ENCODE measurements around the gene TP53.

The TP53 gene

GRCh38 chr17:7687072-7687907, at the start of gene TP53:
TP53 (minus strand) TSS chr17:7687490; CDS start chr17:7676594, 10,896 bp downstream.
- peak; percentile 49 for DNase-seq

DNA sequence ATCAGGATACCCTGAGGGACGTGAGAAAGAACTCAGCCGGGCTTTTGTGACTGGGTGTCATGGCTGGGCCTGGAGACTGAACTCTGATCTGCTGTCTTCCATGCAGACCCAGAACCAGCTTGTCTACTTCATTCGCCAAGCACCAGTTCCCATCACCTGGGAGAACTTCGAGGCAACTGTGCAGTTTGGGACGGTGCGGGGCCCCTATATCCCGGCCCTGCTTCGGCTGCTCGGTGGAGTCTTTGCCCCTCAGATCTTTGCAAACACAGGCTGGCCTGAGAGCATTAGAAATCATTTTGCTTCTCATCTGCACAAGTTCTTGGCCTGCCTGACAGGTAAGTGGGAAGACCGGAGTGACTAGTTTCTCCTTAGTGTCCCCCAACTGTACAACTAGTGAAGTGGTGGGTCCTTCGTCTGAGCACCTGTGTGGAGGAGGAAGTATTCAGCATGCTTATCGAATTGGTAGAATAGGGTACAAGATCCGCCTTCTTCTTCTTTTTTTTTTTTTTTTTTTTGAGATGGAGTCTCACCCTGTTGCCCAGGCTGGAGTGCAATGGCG, 45.8 kb upstream of the TP53 start:
- DNase-seq, result no peak

GRCh38 chr17:7729816-7730215, 42.5 kb upstream of the TP53 start:
- DNase-seq, result no peak

DNA sequence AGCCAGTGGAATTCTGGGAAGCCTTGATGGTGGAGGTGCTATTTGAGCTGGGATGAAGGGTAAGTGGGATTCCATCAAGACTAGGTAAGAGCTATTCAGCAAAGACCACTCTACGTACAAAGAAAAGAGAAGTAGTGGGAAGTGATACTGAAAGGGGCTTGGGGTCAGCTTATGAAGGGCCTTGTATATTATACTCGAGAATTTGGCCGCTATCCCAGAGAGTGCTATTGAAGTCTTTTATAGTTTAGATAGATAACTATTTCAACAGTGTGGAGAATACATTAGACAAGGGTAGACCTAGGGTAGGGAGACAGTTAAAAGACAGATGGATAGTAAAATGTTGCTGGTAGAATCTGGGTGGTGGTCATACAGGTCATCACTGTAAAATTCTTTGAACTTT, 40.6 kb upstream of the TP53 start:
- no peak for DNase-seq

DNA sequence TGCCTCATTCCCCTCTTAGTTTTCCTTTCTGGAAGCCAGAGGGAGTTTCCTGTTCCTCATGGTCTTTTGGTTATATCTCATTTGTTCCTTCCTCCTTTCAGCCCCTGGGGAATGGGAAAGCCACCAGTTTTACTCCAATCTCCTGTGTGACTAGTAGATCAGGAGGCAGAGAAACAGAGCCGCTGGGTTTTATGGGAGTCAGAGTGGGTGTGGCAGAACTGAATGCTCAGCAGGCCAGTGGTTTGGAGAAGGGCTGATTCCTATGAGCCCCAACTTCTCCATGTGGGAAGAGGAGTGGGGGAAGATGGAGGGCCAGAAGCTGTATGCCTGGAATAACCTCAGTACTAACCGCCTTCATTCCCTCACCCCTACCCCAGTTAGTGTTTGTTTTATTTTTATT, 34.3 kb upstream of the TP53 start:
- no peak for DNase-seq

GRCh38 chr17:7720125-7720524, 32.8 kb upstream of the TP53 start:
- DNase-seq, result no peak

DNA sequence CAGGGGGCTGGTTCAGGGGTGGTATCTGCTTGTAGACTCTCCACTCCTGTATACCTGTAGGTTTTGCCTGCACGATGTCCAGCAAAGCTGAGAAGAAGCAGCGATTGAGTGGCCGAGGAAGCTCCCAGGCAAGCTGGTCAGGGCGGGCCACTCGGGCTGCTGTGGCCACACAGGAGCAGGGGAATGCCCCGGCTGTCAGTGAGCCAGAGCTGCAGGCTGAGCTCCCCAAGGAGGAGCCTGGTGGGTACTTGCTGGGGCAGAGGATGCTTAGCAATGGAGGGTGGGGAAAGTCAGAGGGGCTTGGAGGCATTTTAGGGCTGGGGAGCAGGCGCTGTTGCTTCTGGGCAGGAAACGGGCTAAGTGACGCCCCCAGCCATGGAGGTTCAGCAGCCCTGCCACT, 32.4 kb upstream of the TP53 start:
- no peak for DNase-seq

DNA sequence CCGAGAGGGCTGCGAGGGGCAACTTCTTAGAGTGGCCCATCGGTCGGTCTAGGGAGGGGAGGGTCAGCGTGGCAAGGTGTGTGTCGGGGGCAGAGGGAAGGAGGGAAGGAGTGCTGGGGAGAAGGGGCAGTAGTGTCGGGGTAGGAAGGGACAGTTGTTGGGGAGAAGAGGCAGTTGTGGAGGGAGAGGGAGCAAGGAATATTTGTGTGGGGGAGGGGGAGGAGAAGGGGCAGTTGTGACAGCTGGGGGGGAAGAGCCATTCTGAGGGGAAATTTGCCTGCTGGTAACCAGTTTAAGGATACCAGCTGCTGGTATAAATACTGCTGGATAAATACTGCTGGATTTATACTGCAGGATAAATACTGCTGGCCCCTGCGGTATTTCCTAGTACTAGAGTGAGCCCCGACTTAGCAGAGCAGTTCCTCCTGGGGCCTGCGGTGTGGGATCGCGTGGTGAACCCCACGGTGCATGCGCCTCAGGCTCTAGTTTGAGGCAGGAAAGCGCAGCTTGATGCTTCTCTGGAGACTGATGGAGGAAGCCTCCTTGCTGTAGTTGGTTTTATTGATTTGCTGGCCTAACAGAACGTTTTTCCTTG, 30.6 kb upstream of the TP53 start:
- no peak for DNase-seq

DNA sequence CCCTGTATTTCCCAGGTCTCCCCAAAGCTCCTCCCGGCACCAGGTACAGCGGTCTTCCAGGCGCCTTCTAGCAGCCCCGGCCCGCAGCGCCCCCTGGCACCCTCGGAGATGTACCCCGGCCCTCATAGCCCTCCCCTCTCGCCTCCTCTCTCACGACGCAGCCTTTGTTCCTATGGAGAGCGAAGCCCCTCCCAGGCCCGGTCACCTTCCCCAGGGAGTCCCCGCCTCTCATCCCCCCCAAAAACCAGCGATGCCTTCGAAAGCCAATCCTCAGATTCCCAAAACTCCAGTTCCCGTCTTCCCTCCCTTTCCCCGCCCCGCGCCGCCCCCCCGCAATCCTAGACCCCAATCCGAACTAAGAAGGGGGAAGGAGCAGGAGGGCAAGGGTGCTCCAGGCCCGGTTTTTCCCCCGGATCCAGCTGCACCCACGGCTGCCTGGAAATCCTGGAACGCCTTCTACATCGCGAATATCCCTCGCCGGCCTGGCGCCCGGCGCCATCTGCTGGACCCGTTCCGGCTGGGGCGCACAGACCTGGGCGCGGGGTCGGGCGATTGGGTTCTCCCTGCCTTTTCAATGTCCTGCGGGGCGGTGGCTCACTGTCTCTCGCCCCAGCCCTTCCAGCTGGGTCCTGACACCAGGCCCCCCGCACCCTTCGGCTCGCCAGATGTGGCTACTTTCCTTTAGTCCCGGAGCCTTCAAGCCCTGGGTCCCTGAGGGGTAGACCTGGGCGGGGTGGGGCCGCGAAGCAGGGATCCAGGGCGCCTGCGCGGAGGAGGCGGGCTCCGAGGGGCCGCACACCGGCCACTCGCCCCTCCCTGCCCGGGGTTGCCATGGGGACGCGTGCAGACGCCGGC, 29.8 kb upstream of the TP53 start, which contains the start of gene DNAH2:
DNAH2 (plus strand) TSS at position 844 of the 855 bp plus-strand sequence. CDS start 1,991 bp downstream, outside the sequence.
- peak; percentile 76 for DNase-seq

DNA sequence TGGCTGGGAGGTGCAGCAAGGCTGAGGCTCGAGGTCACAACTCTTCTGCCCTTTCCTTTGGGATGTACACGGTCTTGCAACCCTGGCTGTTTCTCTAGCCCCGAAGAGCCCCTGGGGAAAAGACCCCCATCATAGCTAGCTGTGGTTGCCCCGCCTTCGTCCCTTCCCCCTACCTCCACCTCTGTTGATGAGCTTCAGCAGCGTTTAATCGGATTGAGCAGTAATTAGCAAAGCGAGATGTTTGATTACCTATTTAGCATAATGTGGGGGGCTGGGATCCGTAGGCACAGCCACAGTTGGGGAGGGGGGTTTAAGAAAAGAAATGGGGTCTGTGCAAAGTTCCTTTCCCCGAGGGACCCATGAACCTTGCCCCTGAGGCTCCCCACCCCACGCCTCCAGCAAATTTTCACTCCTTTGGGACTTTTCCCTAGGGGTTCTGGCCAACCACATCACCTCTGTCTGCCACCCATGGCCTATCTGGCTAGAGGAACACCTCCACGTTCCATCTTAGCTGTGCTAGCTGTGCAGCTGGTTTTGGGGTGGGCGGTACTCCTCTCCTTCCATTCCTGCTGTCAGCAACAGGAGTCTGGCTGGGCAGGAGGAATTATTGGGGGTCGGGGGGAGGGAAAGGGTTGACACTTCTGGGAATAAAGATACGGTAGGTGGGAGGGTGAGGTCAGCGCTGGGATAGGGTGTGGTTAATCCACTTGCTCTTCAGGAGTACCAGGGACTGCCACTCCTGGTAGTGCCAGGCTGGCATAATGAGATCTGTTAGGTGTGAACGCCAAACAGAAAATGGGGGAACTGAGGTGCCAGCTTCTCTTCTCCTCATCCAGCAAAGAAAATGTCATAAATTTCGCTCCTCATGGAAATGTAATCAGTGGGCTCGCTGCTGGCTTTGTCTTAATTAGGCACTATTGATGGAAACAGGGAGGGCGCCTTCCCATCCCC, 28.9 kb upstream of the TP53 start:
- DNase-seq, result no peak

DNA sequence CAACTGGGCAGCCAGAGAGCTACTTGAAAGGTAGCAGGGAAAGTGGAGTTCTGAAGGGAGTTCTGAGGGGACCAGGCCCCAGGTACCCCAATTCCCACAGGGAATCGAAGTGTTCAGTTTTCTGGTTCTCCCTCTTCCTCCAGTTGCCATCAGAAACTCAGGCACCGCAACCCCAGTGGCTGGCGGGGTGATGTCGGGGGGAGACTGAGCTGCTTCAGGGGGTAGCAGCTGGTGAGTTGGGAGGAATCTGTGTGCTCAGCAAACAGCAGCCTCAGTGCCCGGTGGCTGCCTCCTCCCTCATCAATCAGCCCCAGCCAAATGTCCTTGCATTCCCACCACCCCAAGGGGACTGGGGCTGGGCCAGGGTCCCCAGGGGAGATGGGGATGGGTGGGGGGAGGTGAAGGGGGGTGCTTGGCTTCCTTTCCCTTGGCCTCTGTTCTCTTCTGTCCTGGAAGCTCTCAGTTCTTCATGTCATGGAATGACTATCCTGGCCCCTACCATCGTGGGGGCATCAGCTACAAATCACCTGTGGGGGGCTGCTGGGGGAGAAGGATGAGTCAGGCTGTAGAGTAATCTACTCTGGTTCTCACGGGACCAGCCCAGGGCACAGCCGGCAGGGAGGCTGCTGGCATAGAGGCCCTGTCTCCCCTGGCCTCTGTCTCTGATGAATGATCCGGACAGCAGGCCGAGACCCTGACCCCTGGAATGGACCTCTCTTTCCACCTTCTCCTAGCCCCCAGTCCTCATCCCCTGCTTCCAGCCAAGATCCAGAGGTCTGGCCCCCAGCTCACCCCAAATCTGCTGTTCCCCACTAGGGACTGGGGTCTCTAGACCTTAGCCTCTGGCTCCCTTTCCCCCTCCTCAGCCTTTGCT, 27.7 kb upstream of the TP53 start:
- no peak for DNase-seq

DNA sequence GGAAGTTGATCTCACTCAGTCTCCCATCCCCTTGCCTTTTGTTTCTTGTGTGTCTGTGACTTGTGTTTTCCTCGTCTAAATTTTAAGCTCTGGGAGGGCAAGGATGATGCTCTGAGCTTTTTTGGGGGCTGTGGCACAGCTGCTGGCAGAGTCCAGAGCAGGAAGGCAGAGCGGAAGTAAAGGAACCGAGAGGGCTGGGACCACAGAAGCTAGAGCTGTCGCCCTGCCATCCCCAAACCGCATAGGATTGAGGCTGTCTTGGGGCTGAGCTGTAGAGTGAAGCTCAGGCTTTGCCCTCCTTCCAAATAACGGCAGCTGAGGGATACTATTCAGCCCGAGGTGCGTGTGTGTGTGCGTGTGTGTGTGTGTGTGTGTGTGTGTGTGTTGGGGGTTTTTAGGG, 26.5 kb upstream of the TP53 start:
- no peak for DNase-seq

DNA sequence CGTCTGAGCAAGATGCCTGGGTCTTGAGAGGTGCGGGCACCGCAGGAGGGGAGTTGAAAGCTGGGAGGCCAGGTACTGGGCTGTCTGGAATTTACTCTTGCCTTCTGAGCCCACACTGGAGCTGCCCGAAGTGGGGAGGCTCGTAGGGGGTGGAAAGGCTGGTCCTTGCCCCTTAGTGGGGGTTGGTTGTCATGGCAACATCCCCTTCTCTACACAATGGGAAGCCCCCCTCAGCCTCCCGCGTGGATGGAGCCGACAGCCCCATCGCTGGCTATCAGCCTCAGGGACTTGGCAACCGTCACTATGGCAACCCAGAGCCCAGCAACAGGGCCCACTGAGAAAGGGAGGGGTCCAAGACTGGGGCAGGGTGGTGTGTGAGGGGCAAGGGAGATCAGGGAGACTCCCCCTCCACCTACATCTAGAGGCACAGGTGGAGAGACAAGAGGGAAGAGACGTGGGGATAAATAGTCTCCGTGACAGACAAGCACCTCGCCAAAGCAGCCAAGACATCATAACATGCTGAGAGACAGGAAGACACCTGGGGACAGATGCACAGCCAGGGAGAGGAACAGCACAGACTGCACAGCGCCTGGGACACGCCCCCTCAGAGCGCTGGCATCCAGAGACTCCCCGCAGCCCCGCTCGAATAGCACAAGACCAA, 25.0 kb upstream of the TP53 start:
- DNase-seq, result peak; percentile 41

DNA sequence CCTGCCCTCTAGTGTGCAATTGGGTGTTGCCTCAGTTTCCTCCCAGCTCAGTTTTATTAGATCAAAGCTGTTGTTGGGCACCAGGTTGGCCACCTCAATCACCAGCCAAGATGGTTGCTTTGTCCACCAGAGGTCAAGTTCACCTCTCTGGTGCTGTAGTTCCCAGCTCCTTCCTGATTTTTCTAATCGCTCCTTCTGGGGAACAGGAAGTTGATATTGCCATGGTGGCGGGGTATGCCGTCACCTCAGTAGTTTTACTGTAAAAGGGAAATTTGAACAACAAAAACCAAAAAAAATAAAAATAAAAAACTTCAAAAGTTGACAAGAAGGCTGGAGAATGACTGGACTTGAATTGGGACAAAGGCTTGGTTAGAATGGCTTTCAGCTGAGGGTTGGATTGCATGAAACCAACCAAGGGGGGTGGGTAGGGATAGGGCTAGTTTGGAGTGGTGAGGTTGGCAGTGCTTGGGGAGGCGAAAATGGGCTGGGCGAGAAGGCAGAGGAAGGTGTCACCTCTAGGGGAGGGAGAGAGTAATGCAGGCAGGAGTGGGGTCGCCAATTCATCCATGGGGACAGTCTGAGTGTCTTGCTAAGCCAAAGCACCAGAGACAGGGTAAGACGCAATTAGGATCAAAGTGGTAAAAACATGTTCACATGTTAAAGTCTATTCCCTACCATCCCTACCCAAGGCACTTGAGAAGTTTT, 23.9 kb upstream of the TP53 start:
- DNase-seq, result no peak

GRCh38 chr17:7710301-7710700, 23.0 kb upstream of the TP53 start:
- DNase-seq, result no peak

- DNase-seq, result no peak
These were observed 21.7 kb upstream of the TP53 start for GRCh38 chr17:7709031-7709430.

GRCh38 chr17:7707858-7708750, 20.8 kb upstream of the TP53 start:
- no peak for DNase-seq

DNA sequence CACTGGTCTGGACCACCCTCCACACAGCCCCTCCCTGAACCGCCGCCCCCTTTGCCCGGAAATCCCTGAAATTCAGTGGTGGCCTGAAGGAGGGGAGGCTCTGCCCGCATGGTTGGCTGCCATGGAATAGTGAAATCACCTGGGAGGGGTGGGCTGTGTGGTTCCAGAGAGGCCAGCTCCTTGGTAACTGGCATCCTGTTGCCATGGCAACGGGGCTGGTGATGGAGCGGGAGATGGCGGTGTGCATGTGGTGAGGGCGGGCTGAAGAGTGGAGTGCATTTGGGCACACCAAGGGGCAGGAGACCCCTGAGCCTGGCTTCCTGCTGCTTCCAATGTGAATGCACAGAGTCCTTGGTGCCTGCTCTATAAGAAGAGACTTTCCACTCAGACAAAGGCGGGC, 20.2 kb upstream of the TP53 start:
- DNase-seq, result peak; percentile 6

All from COR-L47 (cell line).